AG04449 (cell line): ENCODE data around the gene NFIA.

Experiments
- CTCF ChIA-PET: fragments of 350-600 bp; formaldehyde crosslinking; extraction: SDS; loops from one replicate; lab custom pipeline; 2021; ENCODE audit warnings: antibody characterized with exemption; lab: Yijun Ruan, JAX
- POLR2A ChIA-PET: fragments of 400-600, 350-600 bp; formaldehyde crosslinking; extraction: SDS; loops from one replicate; lab custom pipeline; 2020; ENCODE audit warnings: antibody characterized with exemption, inconsistent platforms; lab: Yijun Ruan, JAX
- DNase-seq: peaks from one replicate; pipeline ENCODE4 v3.0.0-alpha.2; 2010; ENCODE audit warnings: low read depth, low spot score
- H3K4me3 ChIP-seq: 2 replicates; pipeline ENCODE4 v1.5.1; 2011; ENCODE audit warnings: low read depth, mild to moderate bottlenecking, control low read depth, low read length
- CTCF ChIP-seq: IDR thresholded peaks from one replicate; pipeline ENCODE4 v1.5.1; 2011; ENCODE audit warnings: mild to moderate bottlenecking, moderate library complexity, low read length, control low read depth, inconsistent platforms; ENCODE audit not compliant: insufficient read depth; ENCODE audit errors: missing control alignments

The NFIA gene

GRCh38 chr1:61434276-61434675 is 351.9 kb downstream of the NFIA start:
- CTCF ChIA-PET, result interaction anchor here (1.5 kb wide), 1 partner anchor 19 kb away, joined by 4 read pairs; no protein-coding TSS in a partner anchor
- POLR2A ChIA-PET, result no interaction called here
- no peak for TF ChIP-seq CTCF
- H3K4me3 ChIP-seq, result no peak overlapping the region
- DNase-seq, result no peak

DNA sequence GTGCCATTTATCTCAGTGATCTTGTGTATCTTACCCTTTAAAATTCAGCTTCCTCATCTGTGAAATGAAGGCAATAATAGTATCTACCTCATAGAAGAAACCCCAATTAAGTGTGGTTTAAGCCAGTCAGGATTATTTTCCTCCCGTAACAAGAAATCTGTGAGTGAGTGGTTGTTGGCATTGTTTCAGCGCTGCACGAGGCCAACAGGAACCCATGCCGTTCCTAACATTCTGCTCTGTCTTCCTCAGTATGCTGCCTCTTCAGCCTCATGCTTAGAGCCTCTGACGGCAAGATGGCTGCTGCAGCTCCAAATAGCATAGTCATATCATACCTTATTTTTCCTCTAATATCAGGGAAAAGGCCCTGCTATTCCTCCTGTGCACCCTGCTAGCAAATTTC is 352.9 kb downstream of the NFIA start:
- no peak for DNase-seq
- ChIA-PET CTCF (interaction anchor here (0.6 kb wide), 1 partner anchor 17 kb away, joined by 3 read pairs; no protein-coding TSS in a partner anchor), POLR2A (no interaction called here)
- TF ChIP-seq CTCF, result no peak
- H3K4me3 ChIP-seq, result no peak overlapping the region

- no peak for DNase-seq
- CTCF ChIA-PET, result interaction anchor here (1.3 kb wide), 1 partner anchor 457 kb away, joined by 3 read pairs; no protein-coding TSS in a partner anchor
- no peak for TF ChIP-seq CTCF
- POLR2A ChIA-PET, result no interaction called here
- no peak overlapping the region for H3K4me3 ChIP-seq
Observed at GRCh38 chr1:61436016-61436415, 353.7 kb downstream of the NFIA start.

GRCh38 chr1:61436491-61437120 is 354.2 kb downstream of the NFIA start:
- ChIA-PET POLR2A (no interaction called here), CTCF (interaction anchor here (1.3 kb wide), 1 partner anchor 458 kb away, joined by 3 read pairs; no protein-coding TSS in a partner anchor)
- H3K4me3 ChIP-seq, result no peak overlapping the region
- TF ChIP-seq CTCF, result no peak
- no peak for DNase-seq

- TF ChIP-seq CTCF, result no peak
- CTCF ChIA-PET, result no interaction called here
- no peak overlapping the region for H3K4me3 ChIP-seq
- no peak for DNase-seq
- POLR2A ChIA-PET, result no interaction called here
Observed at GRCh38 chr1:61439234-61439633, 356.9 kb downstream of the NFIA start.

DNA sequence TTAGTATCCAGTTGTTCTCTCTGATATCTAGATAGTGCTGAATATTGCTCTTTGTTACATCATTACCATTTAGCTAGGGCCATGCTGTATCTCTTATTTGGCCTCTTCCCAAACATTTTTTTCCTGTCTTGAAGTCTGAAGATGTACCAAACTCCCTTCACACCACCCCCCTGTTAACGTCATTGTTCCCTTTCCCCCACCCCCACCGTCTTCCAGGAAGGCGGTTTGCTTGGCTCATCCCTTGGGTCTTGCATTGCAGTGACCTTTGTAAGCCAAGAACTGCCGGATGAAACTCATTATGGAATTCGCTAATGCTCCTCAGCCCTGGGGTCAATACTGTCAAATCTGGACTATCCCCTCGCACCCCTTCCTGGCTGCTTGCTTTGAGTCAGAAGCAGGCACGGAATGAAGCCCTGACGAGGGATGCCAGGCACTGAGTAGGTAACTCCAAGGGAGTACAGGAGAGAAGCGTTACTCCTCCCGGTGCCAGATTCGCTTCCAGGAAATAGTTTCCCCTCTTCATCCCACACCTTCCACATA is 359.4 kb downstream of the NFIA start:
- ChIA-PET POLR2A (no interaction called here), CTCF (no interaction called here)
- TF ChIP-seq CTCF, result no peak
- no peak overlapping the region for H3K4me3 ChIP-seq
- no peak for DNase-seq
